Ovary (tissue), 3 donors: ENCODE measurements around the gene GMPR.

ENCODE experiments used
- POLR2A ChIP-seq: fragments of 450-650 bp; IDR thresholded peaks from one replicate; pipeline ENCODE4 v1.6.1; 2017; ENCODE audit warnings: antibody characterized with exemption, mild to moderate bottlenecking, moderate library complexity
- TF ChIP-seq, protein P1 (sequence below), 3 donors: fragments of 450-650 bp in 2 of 3; fragments of 200-600 bp in 1 of 3; IDR thresholded peaks; one replicate each; pipeline versions ENCODE4 v1.5.1 to v1.8.0; 2016 to 2022; ENCODE audit warnings: antibody characterized with exemption in 3 of 3, mild to moderate bottlenecking in 1 of 3
- donor health status: DM: no; HTN: no; CAD: no.

DNA sequence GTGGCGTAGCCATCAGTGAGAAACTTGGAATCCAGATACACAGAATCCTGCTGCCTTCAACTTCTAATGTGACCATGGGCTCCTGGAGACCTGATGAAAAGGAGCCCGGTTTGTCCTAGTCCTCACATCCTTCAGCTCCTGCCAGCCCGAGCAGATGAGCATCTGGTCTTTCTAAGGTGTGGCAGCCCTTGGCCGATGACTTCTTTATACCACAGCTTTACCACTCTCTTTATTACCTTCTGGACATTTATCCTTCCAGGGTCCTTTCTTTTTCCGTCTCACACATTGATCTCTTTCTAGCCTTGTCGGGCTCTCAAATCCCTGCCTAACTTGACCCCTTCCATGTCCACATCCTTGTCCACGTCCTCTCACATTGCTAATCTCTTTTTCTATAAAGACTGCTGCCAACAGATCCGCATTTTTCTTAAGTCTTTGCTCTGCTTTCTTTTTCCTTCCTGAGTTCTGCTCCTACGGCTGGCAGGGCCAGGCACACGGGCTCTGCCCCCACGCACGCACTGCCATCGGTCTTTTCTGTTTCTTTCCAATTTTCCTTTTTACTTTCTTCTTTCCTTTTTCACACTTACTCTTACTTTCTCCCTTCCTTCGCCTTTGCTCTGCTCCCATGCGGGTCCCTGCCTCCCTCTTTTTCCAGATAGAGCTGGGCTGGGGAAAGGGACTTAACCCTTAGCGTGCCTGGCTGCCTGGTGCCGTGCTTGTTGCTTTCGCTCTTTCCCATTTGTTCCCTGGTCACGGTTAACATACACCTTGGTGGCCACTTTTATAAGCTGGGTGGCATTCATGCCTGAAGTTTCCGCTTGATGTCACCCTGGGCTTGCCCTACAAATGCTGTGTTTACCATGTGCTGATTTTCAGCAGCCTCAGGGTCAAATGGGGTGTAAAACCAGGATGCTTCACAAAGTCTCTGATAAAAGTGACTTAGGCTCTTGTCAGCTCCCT lies 9.4 kb upstream of the GMPR start:
- TF ChIP-seq POLR2A = no peak
- TF ChIP-seq, protein P1, sequence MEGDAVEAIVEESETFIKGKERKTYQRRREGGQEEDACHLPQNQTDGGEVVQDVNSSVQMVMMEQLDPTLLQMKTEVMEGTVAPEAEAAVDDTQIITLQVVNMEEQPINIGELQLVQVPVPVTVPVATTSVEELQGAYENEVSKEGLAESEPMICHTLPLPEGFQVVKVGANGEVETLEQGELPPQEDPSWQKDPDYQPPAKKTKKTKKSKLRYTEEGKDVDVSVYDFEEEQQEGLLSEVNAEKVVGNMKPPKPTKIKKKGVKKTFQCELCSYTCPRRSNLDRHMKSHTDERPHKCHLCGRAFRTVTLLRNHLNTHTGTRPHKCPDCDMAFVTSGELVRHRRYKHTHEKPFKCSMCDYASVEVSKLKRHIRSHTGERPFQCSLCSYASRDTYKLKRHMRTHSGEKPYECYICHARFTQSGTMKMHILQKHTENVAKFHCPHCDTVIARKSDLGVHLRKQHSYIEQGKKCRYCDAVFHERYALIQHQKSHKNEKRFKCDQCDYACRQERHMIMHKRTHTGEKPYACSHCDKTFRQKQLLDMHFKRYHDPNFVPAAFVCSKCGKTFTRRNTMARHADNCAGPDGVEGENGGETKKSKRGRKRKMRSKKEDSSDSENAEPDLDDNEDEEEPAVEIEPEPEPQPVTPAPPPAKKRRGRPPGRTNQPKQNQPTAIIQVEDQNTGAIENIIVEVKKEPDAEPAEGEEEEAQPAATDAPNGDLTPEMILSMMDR (IDR thresholded peaks at IDR 0.05) = no peak
